GM23338 (cell line): Measurements from ENCODE around the gene PTPRO. TPM values are rescaled to one million over a fixed set of nuclear protein-coding genes. Genes with fewer than 3 reads are reported as not detected.

Experiments used
- ATAC-seq: fragments of 200-7000 bp; cut with Tn5 transposase; 3 replicates; pipeline ENCODE4 v1.9.1; 2020
- DNase-seq: peaks from one replicate; pipeline ENCODE4 v3.0.0-alpha.2; 2015; ENCODE audit warnings: low spot score
- H2AFZ ChIP-seq: fragments of 200-600 bp; sonication (generic); 2 replicates; pipeline ENCODE4 v1.8.0; 2016; ENCODE audit warnings: antibody characterized with exemption, mild to moderate bottlenecking, moderate library complexity
- H3F3A ChIP-seq: fragments of 200-600 bp; sonication (generic); replicated peaks from 2 replicates; pipeline ENCODE4 v1.8.0; 2017; ENCODE audit warnings: antibody characterized with exemption, mixed run types, low read depth
- H3K27ac ChIP-seq: fragments of 200-600 bp; sonication (generic); 2 replicates; pipeline ENCODE4 v1.6.1; 2016; ENCODE audit warnings: low read depth
- H3K27me3 ChIP-seq: fragments of 200-600 bp; sonication (generic); 2 replicates; pipeline ENCODE4 v1.8.0; 2016; ENCODE audit warnings: mild to moderate bottlenecking, mixed run types, moderate library complexity; ENCODE audit not compliant: insufficient read depth
- H3K36me3 ChIP-seq: fragments of 200-600 bp; sonication (generic); 2 replicates; pipeline ENCODE4 v1.8.0; 2016; ENCODE audit warnings: mild to moderate bottlenecking; ENCODE audit not compliant: insufficient read depth
- H3K4me1 ChIP-seq: fragments of 200-600 bp; sonication (generic); 2 replicates; pipeline ENCODE4 v1.8.0; 2016; ENCODE audit warnings: mild to moderate bottlenecking, moderate library complexity; ENCODE audit not compliant: insufficient read depth
- H3K4me2 ChIP-seq: fragments of 200-600 bp; sonication (generic); 2 replicates; pipeline ENCODE4 v1.7.1; 2017; ENCODE audit warnings: mixed run types
- H3K4me3 ChIP-seq: fragments of 200-600 bp; sonication (generic); 2 replicates; pipeline ENCODE4 v1.6.1; 2016; ENCODE audit warnings: mixed run types
- H3K79me2 ChIP-seq: fragments of 200-600 bp; sonication (generic); replicated peaks from 2 replicates; pipeline ENCODE4 v1.8.0; 2017; ENCODE audit warnings: mild to moderate bottlenecking; ENCODE audit not compliant: insufficient read depth
- H3K9me2 ChIP-seq: fragments of 200-600 bp; sonication (generic); 2 replicates; pipeline ENCODE4 v1.8.0; 2017; ENCODE audit not compliant: insufficient read depth
- H4K20me1 ChIP-seq: fragments of 200-600 bp; sonication (generic); replicated peaks from 2 replicates; pipeline ENCODE4 v1.8.0; 2017; ENCODE audit warnings: mild to moderate bottlenecking; ENCODE audit not compliant: insufficient read depth
- H3K27ac Mint-ChIP-seq: 2 replicates; pipeline ENCODE4 v1.8.0; 2020; ENCODE audit warnings: inconsistent platforms, mild to moderate bottlenecking, moderate library complexity, mixed read lengths
- H3K27me3 Mint-ChIP-seq: 3 replicates; pipeline ENCODE4 v1.8.0; 2022; ENCODE audit warnings: low read depth, mild to moderate bottlenecking, moderate library complexity, mixed read lengths, inconsistent platforms; ENCODE audit not compliant: insufficient read depth, poor library complexity
- H3K36me3 Mint-ChIP-seq: 3 replicates; pipeline ENCODE4 v1.8.0; 2021; ENCODE audit warnings: low read depth, mild to moderate bottlenecking, inconsistent platforms, moderate library complexity, mixed read lengths
- H3K4me1 Mint-ChIP-seq: 3 replicates; pipeline ENCODE4 v1.8.0; 2020; ENCODE audit warnings: mild to moderate bottlenecking, inconsistent platforms, mixed read lengths
- H3K4me3 Mint-ChIP-seq: 3 replicates; pipeline ENCODE4 v1.8.0; 2021; ENCODE audit warnings: moderate library complexity, mild to moderate bottlenecking, inconsistent platforms, mixed read lengths
- H3K9me3 Mint-ChIP-seq: 3 replicates; pipeline ENCODE4 v1.8.0; 2020; ENCODE audit warnings: moderate library complexity, mild to moderate bottlenecking, inconsistent platforms, mixed read lengths
- CTCF ChIP-seq, 2 experiments: fragments of 200-600 bp in 1 of 2; sonication (generic) in 1 of 2; conservative IDR thresholded peaks; 2 replicates each; pipeline versions ENCODE4 v1.5.1 to v1.6.1; 2016 to 2017; ENCODE audit warnings: antibody characterized with exemption in 2 of 2, low read depth in 2 of 2, mild to moderate bottlenecking in 2 of 2, moderate library complexity in 1 of 2
- EZH2 ChIP-seq: fragments of 200-600 bp; sonication (generic); IDR thresholded peaks from one replicate; pipeline ENCODE4 v1.8.0; 2017; ENCODE audit warnings: antibody characterized with exemption, mild to moderate bottlenecking, low read depth; ENCODE audit not compliant: unreplicated experiment
- NANOG ChIP-seq: IDR thresholded peaks from 2 replicates; pipeline ENCODE4 v1.6.1; 2016; ENCODE audit warnings: antibody characterized with exemption, borderline replicate concordance
- polyA plus RNA-seq: library from polyadenylated mRNA; unstranded; fragments of >200 nt; fragmentation: Nextera tagmentation; extraction: Ambion mirVana; gene quantifications from 2 replicates; pipeline ENCODE4 v1.2.1, GENCODE V29; 2016
- total RNA-seq: library from RNA; depleted of rRNA; stranded (reverse); fragments of >200 nt; shearing (Covaris generic); gene quantifications from 2 replicates; pipeline ENCODE4 v1.2.3, GENCODE V29; 2014
- TF ChIP-seq, protein P1 (sequence below): fragments of 250-450 bp; sonication (Bioruptor Pico); IDR thresholded peaks from 2 replicates; pipeline ENCODE4 v1.5.0; 2020; ENCODE audit warnings: mild to moderate bottlenecking, moderate library complexity
- TF ChIP-seq, protein P2 (sequence below): IDR thresholded peaks from 2 replicates; pipeline ENCODE4 v1.6.1; 2016; ENCODE audit warnings: antibody characterized with exemption

The PTPRO gene
- total and polyA plus RNA-seq, 2 experiments from 2014 or later: 1.4 to 1.5 TPM

- TF ChIP-seq, protein P1, sequence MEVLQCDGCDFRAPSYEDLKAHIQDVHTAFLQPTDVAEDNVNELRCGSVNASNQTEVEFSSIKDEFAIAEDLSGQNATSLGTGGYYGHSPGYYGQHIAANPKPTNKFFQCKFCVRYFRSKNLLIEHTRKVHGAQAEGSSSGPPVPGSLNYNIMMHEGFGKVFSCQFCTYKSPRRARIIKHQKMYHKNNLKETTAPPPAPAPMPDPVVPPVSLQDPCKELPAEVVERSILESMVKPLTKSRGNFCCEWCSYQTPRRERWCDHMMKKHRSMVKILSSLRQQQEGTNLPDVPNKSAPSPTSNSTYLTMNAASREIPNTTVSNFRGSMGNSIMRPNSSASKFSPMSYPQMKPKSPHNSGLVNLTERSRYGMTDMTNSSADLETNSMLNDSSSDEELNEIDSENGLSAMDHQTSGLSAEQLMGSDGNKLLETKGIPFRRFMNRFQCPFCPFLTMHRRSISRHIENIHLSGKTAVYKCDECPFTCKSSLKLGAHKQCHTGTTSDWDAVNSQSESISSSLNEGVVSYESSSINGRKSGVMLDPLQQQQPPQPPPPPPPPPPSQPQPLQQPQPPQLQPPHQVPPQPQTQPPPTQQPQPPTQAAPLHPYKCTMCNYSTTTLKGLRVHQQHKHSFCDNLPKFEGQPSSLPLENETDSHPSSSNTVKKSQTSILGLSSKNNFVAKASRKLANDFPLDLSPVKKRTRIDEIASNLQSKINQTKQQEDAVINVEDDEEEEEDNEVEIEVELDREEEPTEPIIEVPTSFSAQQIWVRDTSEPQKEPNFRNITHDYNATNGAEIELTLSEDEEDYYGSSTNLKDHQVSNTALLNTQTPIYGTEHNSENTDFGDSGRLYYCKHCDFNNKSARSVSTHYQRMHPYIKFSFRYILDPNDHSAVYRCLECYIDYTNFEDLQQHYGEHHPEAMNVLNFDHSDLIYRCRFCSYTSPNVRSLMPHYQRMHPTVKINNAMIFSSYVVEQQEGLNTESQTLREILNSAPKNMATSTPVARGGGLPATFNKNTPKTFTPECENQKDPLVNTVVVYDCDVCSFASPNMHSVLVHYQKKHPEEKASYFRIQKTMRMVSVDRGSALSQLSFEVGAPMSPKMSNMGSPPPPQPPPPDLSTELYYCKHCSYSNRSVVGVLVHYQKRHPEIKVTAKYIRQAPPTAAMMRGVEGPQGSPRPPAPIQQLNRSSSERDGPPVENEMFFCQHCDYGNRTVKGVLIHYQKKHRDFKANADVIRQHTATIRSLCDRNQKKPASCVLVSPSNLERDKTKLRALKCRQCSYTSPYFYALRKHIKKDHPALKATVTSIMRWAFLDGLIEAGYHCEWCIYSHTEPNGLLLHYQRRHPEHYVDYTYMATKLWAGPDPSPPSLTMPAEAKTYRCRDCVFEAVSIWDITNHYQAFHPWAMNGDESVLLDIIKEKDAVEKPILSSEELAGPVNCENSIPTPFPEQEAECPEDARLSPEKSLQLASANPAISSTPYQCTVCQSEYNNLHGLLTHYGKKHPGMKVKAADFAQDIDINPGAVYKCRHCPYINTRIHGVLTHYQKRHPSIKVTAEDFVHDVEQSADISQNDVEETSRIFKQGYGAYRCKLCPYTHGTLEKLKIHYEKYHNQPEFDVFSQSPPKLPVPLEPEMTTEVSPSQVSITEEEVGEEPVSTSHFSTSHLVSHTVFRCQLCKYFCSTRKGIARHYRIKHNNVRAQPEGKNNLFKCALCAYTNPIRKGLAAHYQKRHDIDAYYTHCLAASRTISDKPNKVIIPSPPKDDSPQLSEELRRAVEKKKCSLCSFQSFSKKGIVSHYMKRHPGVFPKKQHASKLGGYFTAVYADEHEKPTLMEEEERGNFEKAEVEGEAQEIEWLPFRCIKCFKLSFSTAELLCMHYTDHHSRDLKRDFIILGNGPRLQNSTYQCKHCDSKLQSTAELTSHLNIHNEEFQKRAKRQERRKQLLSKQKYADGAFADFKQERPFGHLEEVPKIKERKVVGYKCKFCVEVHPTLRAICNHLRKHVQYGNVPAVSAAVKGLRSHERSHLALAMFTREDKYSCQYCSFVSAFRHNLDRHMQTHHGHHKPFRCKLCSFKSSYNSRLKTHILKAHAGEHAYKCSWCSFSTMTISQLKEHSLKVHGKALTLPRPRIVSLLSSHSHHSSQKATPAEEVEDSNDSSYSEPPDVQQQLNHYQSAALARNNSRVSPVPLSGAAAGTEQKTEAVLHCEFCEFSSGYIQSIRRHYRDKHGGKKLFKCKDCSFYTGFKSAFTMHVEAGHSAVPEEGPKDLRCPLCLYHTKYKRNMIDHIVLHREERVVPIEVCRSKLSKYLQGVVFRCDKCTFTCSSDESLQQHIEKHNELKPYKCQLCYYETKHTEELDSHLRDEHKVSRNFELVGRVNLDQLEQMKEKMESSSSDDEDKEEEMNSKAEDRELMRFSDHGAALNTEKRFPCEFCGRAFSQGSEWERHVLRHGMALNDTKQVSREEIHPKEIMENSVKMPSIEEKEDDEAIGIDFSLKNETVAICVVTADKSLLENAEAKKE: no peak
- no peak for TF ChIP-seq NANOG
- TF ChIP-seq, protein P2, sequence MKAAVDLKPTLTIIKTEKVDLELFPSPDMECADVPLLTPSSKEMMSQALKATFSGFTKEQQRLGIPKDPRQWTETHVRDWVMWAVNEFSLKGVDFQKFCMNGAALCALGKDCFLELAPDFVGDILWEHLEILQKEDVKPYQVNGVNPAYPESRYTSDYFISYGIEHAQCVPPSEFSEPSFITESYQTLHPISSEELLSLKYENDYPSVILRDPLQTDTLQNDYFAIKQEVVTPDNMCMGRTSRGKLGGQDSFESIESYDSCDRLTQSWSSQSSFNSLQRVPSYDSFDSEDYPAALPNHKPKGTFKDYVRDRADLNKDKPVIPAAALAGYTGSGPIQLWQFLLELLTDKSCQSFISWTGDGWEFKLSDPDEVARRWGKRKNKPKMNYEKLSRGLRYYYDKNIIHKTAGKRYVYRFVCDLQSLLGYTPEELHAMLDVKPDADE: no peak
Observed at GRCh38 chr12:15575671-15576541, 253.6 kb downstream of the PTPRO start (continued).

GRCh38 chr12:15580431-15580830 is 258.1 kb downstream of the PTPRO start:
- no peaks in the 10 kb centered on the region for H4K20me1 ChIP-seq
- H3K36me3 ChIP-seq: no peaks in the 10 kb centered on the region
- ATAC-seq (no peak), DNase-seq (no peak)
- TF ChIP-seq EZH2 (no peak), CTCF (conservative IDR thresholded peaks at IDR 0.05; ENCODE audit: low read depth in 2 of 2) (peak; percentile 12; a peak in 1 of 4 replicates)
- H3K36me3 Mint-ChIP-seq: peaks cover 6% of the 10 kb centered on the region
- no peaks in the 10 kb centered on the region for H3K27me3 ChIP-seq
- H2AFZ ChIP-seq: peak overlapping the region; percentile 69; the same call in 1 of the 2 replicates
- no peak overlapping the region for H3K27ac Mint-ChIP-seq
- no peak overlapping the region for H3K27ac ChIP-seq
- no peak overlapping the region for H3K4me3 Mint-ChIP-seq
- no peaks in the 10 kb centered on the region for H3F3A ChIP-seq
- H3K4me2 ChIP-seq: no peak overlapping the region
- H3K4me1 Mint-ChIP-seq: peaks cover 3% of the 10 kb centered on the region
- H3K27me3 Mint-ChIP-seq: peaks cover 3% of the 10 kb centered on the region
- peaks cover 12% of the 10 kb centered on the region for H3K9me3 Mint-ChIP-seq
- no peaks in the 10 kb centered on the region for H3K9me2 ChIP-seq
- H3K4me1 ChIP-seq: no peaks in the 10 kb centered on the region
- H3K4me3 ChIP-seq: no peak overlapping the region
- H3K79me2 ChIP-seq: no peaks in the 10 kb centered on the region
